Large intestine (tissue), 12 donors: ENCODE results near the gene USP46. TPM values are rescaled to one million over a fixed set of nuclear protein-coding genes. Genes with fewer than 3 reads are reported as not detected.

ENCODE experiments used
- DNase-seq, 2 donors: peaks; one replicate each; pipeline versions ENCODE4 v3.0.0 to v3.0.0-alpha.2; 2013
- H3K27ac ChIP-seq: one replicate; pipeline ENCODE4 v1.5.1; 2013; ENCODE audit warnings: low read length
- H3K27me3 ChIP-seq: 2 replicates; pipeline ENCODE4 v1.6.1; 2013; ENCODE audit warnings: low read length; ENCODE audit not compliant: control insufficient read depth, insufficient read depth
- H3K36me3 ChIP-seq: 2 replicates; pipeline ENCODE4 v1.6.1; 2013; ENCODE audit warnings: low read length; ENCODE audit not compliant: control insufficient read depth, insufficient read depth
- H3K4me1 ChIP-seq: one replicate; pipeline ENCODE4 v1.6.1; 2013; ENCODE audit warnings: low read length; ENCODE audit not compliant: control insufficient read depth, insufficient read depth
- H3K4me3 ChIP-seq: one replicate; pipeline ENCODE4 v1.5.1; 2013; ENCODE audit warnings: low read length
- H3K9me3 ChIP-seq: one replicate; pipeline ENCODE4 v1.6.1; 2013; ENCODE audit warnings: mild to moderate bottlenecking, low read depth, low read length, moderate library complexity; ENCODE audit not compliant: control insufficient read depth
- WGBS: methylation state at CpG from one replicate; pipeline ENCODE4 v1.1.5; 2013; ENCODE audit warnings: low lambda C conversion rate; ENCODE audit not compliant: insufficient coverage; 5-methylcytosine and 5-hydroxymethylcytosine counted together
- long read RNA-seq, 11 donors: transcript quantifications; one replicate each; lab custom pipeline, GENCODE V29; 2026
- polyA plus RNA-seq: library from polyadenylated mRNA; unstranded; fragments of 120-200 nt; gene quantifications from one replicate; pipeline ENCODE4 v1.2.1, GENCODE V29; 2013

Gene USP46
- 14.4 TPM for polyA plus RNA-seq
- long read RNA-seq, donor 1, full-length matches to known transcripts: 2 of 2 reads
- long read RNA-seq, donor 1, partial matches to known transcripts: 0 of 2 reads
- long read RNA-seq, donor 1, other reads (novel, unspliced or antisense): 0 of 2 reads
- long read RNA-seq, donor 2, full-length matches to known transcripts: 4 of 4 reads
- long read RNA-seq, donor 2, partial matches to known transcripts: 0 of 4 reads
- long read RNA-seq, donor 2, other reads (novel, unspliced or antisense): 0 of 4 reads
- long read RNA-seq, donor 3, full-length matches to known transcripts: 4 of 10 reads
- long read RNA-seq, donor 3, partial matches to known transcripts: 0 of 10 reads
- long read RNA-seq, donor 3, other reads (novel, unspliced or antisense): 6 of 10 reads
- long read RNA-seq, donor 4: 0 reads
- long read RNA-seq, donor 5, full-length matches to known transcripts: 2 of 2 reads
- long read RNA-seq, donor 5, partial matches to known transcripts: 0 of 2 reads
- long read RNA-seq, donor 5, other reads (novel, unspliced or antisense): 0 of 2 reads
- long read RNA-seq, donor 6, full-length matches to known transcripts: 4 of 4 reads
- long read RNA-seq, donor 6, partial matches to known transcripts: 0 of 4 reads
- long read RNA-seq, donor 6, other reads (novel, unspliced or antisense): 0 of 4 reads
- long read RNA-seq, donor 7: 0 reads
- long read RNA-seq, donor 8, full-length matches to known transcripts: 2 of 2 reads
- long read RNA-seq, donor 8, partial matches to known transcripts: 0 of 2 reads
- long read RNA-seq, donor 8, other reads (novel, unspliced or antisense): 0 of 2 reads
- long read RNA-seq, donor 9, full-length matches to known transcripts: 2 of 13 reads
- long read RNA-seq, donor 9, partial matches to known transcripts: 11 of 13 reads
- long read RNA-seq, donor 9, other reads (novel, unspliced or antisense): 0 of 13 reads
- long read RNA-seq, donor 10, full-length matches to known transcripts: 7 of 7 reads
- long read RNA-seq, donor 10, partial matches to known transcripts: 0 of 7 reads
- long read RNA-seq, donor 10, other reads (novel, unspliced or antisense): 0 of 7 reads
- long read RNA-seq, donor 11, full-length matches to known transcripts: 2 of 2 reads
- long read RNA-seq, donor 11, partial matches to known transcripts: 0 of 2 reads
- long read RNA-seq, donor 11, other reads (novel, unspliced or antisense): 0 of 2 reads

DNA sequence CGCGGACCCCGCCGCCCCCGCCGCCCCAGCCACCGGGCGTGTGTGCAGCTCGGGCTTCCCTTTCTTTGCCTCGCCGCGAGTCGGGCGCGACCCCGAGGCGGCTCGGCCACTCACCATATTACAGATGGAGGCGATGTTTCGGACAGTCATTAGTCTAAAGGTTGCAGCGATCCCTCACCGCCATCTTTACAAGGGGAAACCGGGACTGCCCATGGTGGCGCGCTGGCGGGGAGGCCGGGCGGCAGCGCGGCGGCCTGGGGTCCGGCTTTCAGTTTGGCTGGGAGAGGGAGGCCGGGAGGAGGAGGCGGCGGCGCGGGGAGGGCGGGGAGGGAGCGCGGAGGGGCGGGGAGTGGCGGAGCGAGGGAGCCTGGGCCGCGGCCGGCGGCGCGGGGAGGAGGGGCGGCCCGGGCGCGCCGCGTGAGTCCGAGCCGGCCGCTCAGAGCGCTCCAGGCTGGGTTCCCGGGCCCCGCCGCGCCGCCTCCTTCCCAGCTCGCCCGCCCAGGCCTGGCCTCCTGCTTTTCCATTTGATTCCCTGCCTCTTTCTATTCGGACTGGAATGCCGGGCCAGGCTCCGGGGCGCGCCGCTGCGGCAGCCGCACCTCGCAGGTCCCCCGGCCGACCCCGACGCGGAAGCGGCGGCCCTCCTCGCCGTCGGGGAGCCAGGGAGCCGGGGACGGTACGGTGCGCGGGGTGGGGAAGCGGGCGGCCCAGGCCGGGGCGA, at the start of gene USP46:
USP46 (minus strand) TSS at position 301 of the 721 bp plus-strand sequence; CDS start at position 150, 151 bp downstream.
- Histone ChIP-seq H3K4me1 (peaks cover 36% of the 10 kb centered on the region), H3K4me3 (peak within 1 kb of the TSS; percentile 82), H3K36me3 (no peaks in the 10 kb centered on the region), H3K27me3 (no peaks in the 10 kb centered on the region), H3K27ac (peak within 1 kb of the TSS; percentile 87), H3K9me3 (no peaks in the 10 kb centered on the region)
- no CpG with 5 or more reads among the region's 94 CpGs for WGBS
- DNase-seq: peak; percentile 58 to 82

GRCh38 chr4:52704661-52705060, 45.6 kb upstream of the USP46 start:
- no peak for DNase-seq
- Histone ChIP-seq H3K27me3 (no peaks in the 10 kb centered on the region), H3K4me1 (no peaks in the 10 kb centered on the region), H3K9me3 (no peaks in the 10 kb centered on the region), H3K27ac (no peak overlapping the region), H3K36me3 (no peaks in the 10 kb centered on the region), H3K4me3 (no peak overlapping the region)
- WGBS: 50% methylated on average over 1 of the region's 3 CpGs

DNA sequence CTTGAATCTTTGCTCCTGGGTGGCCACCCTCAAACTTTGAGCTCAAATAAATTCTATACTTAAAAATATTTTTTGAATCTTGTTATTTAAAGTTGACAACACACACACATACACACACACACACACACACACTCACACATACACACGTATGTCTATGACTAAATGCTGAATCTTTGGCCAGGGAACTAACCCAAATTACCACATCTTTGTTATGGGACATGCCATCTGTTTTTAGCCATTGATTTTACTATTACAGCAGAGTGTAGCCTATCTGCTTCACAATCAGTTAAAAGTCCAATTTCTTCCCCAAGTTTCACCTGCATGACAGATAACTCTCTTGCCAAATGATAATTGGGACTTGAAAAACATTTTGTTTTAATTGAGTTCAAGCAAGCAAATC, 45.0 kb upstream of the USP46 start:
- no peak overlapping the region for H3K27ac ChIP-seq
- no peaks in the 10 kb centered on the region for H3K9me3 ChIP-seq
- WGBS: no CpG with 5 or more reads among the region's 1 CpG
- no peaks in the 10 kb centered on the region for H3K36me3 ChIP-seq
- H3K4me3 ChIP-seq: no peak overlapping the region
- no peak for DNase-seq
- no peaks in the 10 kb centered on the region for H3K4me1 ChIP-seq
- H3K27me3 ChIP-seq: no peaks in the 10 kb centered on the region

DNA sequence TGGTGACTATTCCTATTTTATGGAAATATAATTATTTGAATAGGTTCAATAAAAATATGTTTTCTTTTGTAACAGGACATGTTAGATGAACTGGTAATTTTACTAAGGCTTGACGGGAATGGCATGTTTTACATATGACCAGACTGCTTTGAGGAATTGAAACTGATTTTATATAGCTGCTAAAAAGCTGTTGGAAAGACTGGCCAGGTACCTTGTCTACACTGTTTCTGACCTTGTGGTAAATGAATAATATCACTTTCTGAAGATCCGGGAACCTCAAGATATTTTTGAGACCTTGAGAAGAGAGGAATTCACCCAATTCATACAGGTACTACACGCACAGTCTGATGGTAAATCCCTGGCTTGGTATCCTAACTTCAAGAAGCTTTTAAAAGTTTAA, 42.1 kb upstream of the USP46 start:
- WGBS: no CpG with 5 or more reads among the region's 3 CpGs
- Histone ChIP-seq H3K9me3 (no peaks in the 10 kb centered on the region), H3K36me3 (no peaks in the 10 kb centered on the region), H3K27ac (no peak overlapping the region), H3K4me1 (no peaks in the 10 kb centered on the region), H3K4me3 (no peak overlapping the region), H3K27me3 (no peaks in the 10 kb centered on the region)
- DNase-seq: no peak

- Histone ChIP-seq H3K36me3 (no peaks in the 10 kb centered on the region), H3K4me1 (no peaks in the 10 kb centered on the region), H3K9me3 (peaks cover 9% of the 10 kb centered on the region), H3K27ac (no peak overlapping the region), H3K4me3 (no peak overlapping the region), H3K27me3 (no peaks in the 10 kb centered on the region)
- no CpG with 5 or more reads among the region's 2 CpGs for WGBS
- DNase-seq: no peak
Measured at GRCh38 chr4:52694936-52695335, 35.8 kb upstream of the USP46 start.

DNA sequence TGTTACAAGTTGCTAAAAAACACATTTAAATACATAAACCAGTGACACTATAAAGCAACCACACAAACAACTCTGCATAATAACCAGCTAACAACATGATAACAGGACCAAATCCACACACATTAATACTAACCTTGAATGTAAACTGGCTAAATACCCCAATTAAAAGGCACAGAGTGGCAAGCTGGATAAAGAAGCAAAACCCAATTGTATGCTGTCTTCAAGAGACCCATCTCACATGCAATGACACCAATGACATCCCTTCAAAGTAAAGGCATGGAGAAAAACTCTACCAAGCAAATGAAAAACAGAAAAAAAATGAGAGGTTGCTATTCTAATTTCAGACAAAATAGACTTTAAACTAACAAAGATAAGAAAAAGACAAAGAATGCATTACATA, 34.4 kb upstream of the USP46 start:
- Histone ChIP-seq H3K27ac (no peak overlapping the region), H3K4me3 (no peak overlapping the region), H3K4me1 (no peaks in the 10 kb centered on the region), H3K9me3 (peaks cover 9% of the 10 kb centered on the region), H3K27me3 (no peaks in the 10 kb centered on the region), H3K36me3 (no peaks in the 10 kb centered on the region)
- no peak for DNase-seq

DNA sequence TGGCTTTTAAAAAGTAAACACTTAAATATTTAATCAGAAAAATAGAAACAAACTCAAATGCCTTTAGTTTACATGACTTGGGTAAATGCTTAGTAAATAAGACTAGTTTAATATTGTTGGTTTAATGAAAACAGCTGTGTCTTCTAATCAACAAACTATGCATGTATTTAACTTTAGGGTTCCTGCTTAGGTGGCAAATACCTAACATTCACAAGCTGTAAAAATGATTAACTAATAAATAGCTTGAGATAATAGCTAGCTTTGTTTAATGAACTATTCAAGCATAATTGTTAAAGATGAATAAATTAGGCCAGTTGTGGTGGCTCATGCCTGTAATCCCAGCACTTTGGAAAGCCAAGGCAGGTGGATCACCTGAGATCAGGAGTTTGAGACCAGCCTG, 30.0 kb upstream of the USP46 start:
- no peak for DNase-seq
- Histone ChIP-seq H3K9me3 (peaks cover 8% of the 10 kb centered on the region), H3K27me3 (no peaks in the 10 kb centered on the region), H3K27ac (no peak overlapping the region), H3K4me1 (no peaks in the 10 kb centered on the region), H3K4me3 (no peak overlapping the region), H3K36me3 (no peaks in the 10 kb centered on the region)

- Histone ChIP-seq H3K27me3 (no peaks in the 10 kb centered on the region), H3K4me1 (no peaks in the 10 kb centered on the region), H3K4me3 (no peak overlapping the region), H3K27ac (no peak overlapping the region), H3K36me3 (no peaks in the 10 kb centered on the region), H3K9me3 (no peaks in the 10 kb centered on the region)
- DNase-seq: no peak
- WGBS: no CpG with 5 or more reads among the region's 3 CpGs
Measured at GRCh38 chr4:52687696-52688095, 28.6 kb upstream of the USP46 start.

DNA sequence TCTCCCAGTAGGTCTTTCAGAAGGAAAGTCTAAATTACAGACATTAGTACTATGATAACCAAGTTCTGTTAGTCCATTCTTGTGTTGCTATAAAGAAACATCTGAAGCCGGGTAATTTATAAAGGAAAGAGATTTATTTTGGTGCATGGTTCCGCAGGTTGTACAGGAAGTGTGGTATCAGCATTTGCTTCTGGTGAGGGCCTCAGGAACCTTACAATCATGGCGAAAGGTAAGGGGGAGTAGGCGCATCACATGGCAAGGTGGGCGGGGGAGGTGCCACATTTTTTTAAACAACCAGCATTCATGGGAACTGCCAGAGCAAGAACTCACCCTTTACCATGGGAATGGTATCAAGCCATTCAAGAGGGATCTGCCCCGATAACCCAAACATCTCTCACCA, 26.2 kb upstream of the USP46 start:
- Histone ChIP-seq H3K9me3 (no peaks in the 10 kb centered on the region), H3K4me1 (no peaks in the 10 kb centered on the region), H3K36me3 (no peaks in the 10 kb centered on the region), H3K4me3 (no peak overlapping the region), H3K27me3 (no peaks in the 10 kb centered on the region), H3K27ac (no peak overlapping the region)
- WGBS: no CpG with 5 or more reads among the region's 6 CpGs
- no peak for DNase-seq

- no peaks in the 10 kb centered on the region for H3K27me3 ChIP-seq
- H3K27ac ChIP-seq: no peak overlapping the region
- no peaks in the 10 kb centered on the region for H3K9me3 ChIP-seq
- H3K36me3 ChIP-seq: no peaks in the 10 kb centered on the region
- H3K4me1 ChIP-seq: no peaks in the 10 kb centered on the region
- no peak for DNase-seq
- WGBS: no CpG with 5 or more reads among the region's 1 CpG
- no peak overlapping the region for H3K4me3 ChIP-seq
Measured at GRCh38 chr4:52684896-52685295, 25.8 kb upstream of the USP46 start.
